HG03064 (cell line): ENCODE results near the gene CEP104.

ENCODE experiments used
- ATAC-seq: cut with Tn5 transposase; IDR thresholded peaks from one replicate; pipeline ENCODE4 v1.9.1; 2021; ENCODE audit warnings: low read depth; ENCODE audit not compliant: unreplicated experiment

The CEP104 gene

GRCh38 chr1:3779912-3780416 lies 77.0 kb downstream of the CEP104 start:
- no peak for ATAC-seq

DNA sequence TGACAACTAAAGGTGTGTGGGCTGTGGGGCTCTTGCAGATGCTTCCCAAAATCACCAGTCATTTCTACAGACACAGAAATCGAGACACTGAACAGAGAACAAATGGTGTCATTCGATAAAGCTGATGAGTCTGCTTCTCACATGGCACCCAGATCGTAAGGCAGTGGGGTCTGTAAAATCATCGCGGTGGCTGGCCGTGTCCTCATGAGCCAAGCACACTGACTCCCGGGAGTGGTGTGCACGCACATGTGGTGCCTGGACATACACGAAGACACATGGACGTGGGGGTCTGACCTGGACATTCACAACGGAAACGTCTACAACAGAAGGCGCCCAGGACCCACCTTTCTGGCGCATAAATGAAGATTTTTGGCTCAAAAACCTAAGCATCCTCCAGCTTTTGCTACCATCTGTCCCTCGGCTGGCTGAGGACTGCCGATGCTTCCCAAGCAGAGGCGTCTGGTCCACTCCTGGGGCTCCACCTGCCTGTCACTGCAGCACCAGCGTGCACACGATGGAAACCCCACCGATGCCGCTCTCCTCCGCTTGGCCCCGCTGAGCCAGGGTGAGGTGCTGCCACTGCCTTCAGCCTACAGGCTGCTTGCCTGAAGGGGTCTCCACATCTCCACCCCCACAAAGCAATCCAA lies 77.6 kb downstream of the CEP104 start:
- no peak for ATAC-seq

DNA sequence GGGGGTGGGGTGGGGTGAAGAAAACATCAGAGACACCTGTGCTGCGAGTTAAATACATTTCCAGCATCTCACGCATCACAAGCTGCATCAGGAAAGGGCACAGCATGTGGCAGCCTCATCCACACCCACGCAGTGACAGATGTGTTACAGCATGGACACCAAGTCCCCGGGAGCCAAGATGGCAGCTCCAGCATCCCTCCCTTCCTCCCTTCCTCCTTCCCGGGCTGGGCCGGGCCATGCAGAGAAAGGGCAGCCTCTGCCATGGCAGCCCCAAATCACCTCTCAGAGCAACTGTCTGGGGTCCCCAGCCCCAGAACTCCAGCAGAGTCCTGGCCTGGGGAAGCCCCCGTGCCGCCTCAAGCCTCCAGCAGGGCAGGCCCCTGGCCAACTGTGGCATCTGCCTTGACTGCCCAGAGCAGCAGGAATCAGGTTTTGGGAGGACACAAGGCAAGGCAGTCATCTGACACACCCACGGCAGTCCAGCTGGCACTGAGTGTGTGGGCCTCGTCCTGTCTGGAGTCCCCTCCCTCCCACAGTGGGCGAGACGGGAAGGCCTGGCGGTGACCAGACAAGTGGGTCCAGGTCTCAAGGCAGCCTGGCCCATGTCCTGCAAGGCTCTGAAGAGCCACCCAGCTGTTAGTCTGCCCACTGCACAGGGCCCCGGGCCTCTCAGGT lies 78.3 kb downstream of the CEP104 start:
- ATAC-seq: no peak

- ATAC-seq: no peak
These were observed 79.1 kb downstream of the CEP104 start for GRCh38 chr1:3777647-3778589.

DNA sequence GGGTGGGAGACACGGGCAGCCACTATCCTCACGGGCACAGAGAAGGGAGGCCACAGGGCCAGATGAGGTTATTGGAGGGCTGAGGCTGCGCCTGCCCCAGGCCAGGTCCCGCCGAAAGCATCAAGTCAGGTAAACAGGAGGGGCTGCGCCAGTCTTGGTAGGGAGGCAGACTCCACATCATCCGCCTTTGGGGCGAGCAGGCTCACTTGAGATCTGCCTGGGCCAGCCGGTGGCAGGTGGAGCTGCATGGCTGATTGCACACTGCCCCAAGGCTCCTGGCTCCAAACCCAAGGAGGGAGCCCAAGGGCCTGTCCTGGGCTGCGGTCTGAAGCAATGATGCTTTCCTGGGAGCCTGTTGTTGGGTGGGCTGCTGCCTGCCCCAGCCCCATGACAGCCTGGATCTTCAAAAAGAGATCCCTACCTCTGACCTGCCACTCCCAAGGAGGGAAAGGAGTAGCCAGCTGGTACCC lies 79.9 kb downstream of the CEP104 start:
- ATAC-seq: no peak

DNA sequence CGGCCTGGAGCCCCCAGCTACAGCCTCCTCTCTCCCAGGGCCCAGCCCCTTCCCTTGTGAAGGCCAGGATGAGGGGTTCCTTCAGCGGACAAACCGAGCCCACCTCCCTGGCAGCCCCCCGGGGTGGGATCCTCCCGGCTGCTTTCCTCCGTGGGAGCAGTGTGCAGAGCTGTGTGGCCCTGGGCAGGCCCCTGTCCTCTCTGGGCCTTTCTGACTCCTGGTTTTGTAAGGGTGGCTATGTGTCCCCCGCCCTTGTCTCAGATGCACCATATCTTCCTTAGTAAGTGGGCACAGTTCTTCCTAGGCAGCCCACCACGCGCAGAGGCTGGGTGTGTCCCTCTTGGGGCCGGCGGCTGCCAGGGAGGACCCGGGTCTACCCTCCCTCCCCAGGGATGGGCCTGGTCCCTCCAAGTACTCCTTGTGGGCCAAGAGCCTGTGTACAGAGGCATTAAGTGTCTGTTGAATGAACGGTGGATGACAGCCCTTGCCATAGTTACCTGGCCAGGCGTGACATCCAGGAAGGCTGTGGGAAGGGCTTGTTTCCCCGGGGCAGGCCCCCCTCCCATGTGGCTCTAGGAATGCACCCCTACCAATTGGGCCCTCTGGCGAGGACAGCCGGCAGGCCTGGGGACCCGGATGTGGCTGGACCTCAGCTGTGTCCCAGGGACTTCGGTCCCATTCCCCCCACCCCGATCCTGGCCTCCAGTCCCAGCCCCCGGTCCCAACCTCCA lies 80.6 kb downstream of the CEP104 start:
- ATAC-seq: no peak

DNA sequence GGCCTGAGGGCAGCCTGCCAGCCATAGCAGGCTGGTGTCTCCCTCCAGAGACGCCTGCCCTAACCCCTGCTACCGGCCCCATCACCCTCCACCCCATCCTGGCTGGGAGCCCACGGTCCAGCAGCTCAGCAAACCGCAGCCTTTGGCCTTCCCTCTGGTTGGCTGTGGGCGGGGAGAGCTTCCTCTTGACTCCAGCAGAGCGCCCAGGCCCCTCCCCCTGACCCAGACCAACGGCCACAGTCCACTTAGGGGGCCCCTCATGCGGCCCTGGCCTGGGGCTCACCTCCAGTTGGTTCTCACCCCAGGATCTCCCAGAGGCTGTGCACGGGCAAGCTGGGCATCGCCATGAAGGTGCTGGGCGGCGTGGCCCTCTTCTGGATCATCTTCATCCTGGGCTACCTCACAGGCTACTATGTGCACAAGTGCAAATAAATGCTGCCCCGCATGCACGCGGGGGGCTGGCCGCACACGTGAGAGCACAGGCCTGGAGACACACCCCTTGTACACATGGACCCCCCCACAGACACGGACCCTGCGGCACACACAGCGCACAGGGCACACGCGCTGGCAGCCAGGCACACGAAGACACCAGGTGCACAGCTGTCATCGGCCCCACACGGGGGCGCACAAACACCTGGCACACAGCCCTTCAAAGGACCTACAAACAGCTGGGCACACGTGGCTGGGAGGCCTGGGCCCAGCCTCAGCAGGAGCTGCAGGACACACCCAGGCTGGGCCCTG lies 81.4 kb downstream of the CEP104 start:
- no peak for ATAC-seq

GRCh38 chr1:3774946-3775489 lies 82.0 kb downstream of the CEP104 start:
- no peak for ATAC-seq

DNA sequence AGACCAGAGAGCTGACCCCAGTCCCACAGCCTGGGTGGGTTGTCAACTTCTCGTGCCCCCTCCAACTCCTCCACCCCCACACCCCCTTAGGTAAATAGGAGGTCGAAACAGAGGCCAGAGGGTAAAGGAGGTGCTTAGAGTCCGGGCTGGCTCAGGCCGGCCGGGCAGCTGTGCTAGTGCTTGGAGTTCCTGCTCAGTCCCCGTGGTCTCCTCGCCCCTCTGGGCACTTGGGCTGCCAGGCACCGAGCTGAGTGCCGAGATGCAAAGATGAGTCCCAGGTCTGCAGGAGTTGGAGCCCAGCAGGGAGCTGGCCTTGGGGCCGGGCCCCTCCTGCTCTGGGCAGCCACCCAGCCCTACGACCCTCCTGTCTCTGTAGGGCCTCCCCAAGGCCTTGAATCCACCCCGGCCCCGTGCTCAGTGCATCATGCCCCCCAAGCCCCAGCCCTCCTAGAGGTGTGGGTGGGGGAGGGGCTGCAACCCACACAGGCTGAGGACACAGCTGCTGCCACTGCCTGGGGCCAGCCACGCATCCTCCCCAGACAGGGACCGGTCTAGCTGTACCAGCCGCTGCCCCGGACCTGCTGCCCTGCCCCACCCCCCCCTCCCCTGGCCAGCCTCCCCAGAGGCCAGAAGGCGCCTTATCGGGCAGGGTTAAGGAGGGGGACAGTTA lies 82.6 kb downstream of the CEP104 start:
- ATAC-seq: no peak

DNA sequence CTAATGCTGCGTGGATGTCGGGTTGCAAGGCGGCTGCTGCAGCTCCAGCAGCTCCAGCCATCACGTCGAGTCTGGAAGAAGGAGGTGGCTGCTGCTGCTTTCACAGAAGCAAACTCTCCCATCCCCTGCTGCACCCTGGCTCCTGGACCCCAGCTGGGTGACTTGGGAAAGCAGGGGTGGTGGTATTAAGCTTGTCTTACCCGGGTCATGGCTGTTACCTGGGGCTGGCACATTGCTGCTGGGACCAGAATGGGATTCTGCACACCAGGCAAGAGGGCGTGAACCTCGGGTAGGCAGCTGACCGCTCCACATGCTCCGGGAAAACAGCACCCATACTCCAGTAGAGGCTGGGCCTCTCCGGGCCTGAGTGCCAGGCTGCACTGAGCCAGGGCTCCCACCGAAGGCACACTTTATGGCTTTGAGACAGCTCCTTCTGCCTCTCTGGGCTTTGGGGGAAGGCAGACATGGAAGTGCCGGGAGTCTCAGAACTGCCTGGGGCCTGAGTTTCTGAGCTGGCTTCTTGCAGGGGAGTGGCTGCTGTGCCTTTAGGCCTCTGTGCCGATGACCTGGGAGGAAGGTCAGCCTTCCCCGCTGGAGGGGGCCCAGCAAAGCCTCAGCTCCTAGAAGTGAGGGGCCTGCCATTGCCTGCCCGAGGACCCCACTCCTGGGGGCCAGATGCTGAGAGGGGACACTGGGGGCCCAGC lies 83.3 kb downstream of the CEP104 start:
- no peak for ATAC-seq

DNA sequence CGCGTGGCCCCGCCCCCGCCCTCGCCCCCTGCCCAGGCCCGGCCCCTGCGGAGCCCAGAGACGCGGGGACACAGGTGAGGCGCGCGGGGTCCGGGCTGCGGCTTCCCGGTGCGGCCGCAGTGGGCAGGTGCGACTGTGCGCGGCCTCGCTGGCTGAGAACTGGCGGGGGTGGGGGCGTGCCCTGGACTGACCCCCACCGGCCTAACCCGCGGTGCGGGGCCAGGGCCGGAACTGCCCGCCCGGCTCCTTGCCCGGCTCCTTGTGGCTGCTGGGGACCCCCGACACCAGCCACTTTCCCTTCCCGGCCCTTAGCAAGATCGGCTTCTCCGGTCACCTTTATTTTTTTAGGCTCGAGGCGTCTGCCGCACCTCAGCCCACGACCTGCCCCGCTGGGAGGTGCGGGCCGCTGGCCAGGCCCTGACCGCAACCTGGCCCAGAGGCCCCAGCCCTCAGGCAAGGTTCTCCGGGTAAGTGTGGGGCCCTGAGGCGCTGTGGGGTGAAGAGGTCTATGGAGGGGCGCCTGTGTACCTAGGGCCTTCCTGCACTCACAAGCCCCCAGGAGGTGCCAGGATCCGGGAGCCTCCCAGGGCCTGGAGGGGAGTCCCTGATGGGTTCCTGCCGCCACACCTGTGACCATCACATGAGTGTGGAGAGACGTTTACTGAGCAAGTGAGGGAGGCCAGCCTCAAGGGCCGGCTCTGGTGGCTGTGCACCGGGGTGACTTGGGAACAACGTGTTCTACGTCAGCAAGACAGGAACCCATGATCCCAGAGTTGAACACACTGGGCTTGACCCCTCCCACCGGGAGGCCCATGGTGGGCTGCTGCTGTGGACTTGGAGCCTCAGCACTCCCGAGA lies 84.1 kb downstream of the CEP104 start, which contains the start of gene SMIM1:
TSS of gene SMIM1 (plus strand) at position 35 of the 857 bp plus-strand sequence. CDS start 2,625 bp downstream, outside the sequence.
- ATAC-seq: peak; percentile 25

- peak; percentile 64 for ATAC-seq
These were observed 84.8 kb downstream of the CEP104 start for GRCh38 chr1:3772027-3772714.

DNA sequence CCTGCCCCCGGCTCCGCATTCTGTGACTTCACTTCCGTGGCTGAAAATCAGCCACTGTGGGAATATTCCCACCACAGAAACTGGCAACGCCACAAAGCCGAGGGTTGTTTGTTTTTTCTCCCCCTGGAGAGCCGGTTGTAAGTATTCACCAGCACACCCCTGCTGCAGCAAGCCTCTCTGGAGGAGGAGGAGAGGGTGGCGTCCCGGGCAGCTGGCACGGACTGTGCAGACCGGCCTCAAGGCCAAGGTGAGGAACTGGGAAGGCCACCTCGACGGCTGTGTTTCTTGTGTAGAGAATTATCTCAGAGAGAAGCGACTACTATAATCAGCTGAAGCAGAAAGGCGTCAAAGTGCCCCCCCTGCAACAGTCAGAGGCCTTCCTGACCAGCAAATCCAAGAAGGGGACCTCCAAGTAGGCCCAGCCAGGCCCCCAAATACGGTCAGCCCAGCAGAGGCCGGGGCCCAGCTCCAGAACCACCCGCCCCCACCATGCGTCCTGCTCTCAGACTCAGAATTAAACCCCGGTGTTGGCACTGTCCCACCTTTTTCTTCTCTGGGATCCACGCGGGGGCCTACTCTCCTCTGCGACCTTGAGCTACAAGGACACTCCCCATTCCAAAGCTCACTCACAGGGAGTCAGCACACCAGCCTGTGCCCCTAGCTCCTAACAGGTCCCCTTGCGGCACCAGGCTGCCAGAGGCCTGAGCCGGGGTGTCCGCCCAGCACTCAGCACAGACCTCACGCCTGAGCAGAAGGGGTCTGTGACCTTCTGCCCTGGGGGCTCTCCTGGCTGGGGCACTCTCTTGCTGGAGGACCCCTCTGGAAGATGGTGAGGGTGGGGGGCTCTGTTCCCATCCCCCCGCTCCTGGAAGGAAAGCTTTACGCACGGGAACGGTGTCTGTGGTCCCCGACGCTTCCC lies 85.6 kb downstream of the CEP104 start:
- no peak for ATAC-seq

GRCh38 chr1:3770047-3770765 lies 86.8 kb downstream of the CEP104 start:
- ATAC-seq: no peak

GRCh38 chr1:3768811-3769390 lies 88.1 kb downstream of the CEP104 start:
- no peak for ATAC-seq
